GM20431 (cell line): Measurements from ENCODE around the gene SUSD2.
"Not testable (repeated sequence)": the region's sequence is repeated elsewhere in the genome, so short reads cannot be mapped to it uniquely, and the experiment has no call there.

Experiments
- in situ Hi-C: fragments of 300-500 bp; cut with MseI, MboI; formaldehyde crosslinking; loops from one replicate; pipeline ENCODE4 v1.15.0; 2020; ENCODE audit warnings: low sequenced_read_pairs; ENCODE audit not compliant: unreplicated experiment

The SUSD2 gene

GRCh38 chr22:24175160-24175808, 6.0 kb upstream of the SUSD2 start:
- in situ Hi-C loops, result no loop called here

DNA sequence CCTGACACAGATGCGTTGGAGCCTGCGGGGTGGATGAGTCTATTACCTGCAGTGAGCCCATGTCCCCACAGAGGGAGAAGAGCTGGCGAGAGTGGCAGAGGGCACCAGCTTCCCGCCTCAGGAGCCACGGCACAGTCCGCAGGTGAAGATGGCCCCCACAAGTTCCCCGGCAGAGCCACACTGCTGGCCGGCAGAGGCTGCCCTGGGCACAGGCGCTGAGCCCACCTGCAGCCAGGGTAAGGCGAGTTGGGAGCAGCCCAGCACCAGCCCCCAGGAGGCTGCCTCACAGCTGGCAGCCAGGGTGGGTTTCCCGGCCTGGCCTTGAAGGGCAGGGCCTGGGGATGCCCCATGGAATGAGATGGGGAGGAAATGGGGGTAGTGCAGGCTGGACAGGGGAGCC, 5.2 kb upstream of the SUSD2 start:
- in situ Hi-C loops, result no loop called here

DNA sequence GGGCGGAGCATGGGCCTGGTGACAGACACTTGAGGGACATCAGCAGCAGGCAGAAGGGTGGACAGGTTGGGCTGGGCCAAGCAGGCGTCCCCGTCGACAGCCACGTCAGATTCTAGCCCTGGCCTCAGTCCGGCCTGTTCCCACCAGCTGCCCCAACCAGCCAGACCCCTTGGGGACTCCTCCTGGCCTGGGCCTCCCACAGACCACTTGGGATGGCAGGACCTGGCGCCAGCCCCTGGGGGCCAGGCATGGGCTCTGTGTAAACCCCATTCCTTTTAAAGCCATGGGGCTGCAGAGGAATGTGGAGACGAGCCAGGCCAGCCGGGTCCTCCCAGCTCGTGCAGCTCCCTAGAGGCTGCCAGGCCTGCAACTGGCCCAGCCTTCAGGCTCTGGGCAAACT, 4.7 kb upstream of the SUSD2 start:
- in situ Hi-C loops, result no loop called here

DNA sequence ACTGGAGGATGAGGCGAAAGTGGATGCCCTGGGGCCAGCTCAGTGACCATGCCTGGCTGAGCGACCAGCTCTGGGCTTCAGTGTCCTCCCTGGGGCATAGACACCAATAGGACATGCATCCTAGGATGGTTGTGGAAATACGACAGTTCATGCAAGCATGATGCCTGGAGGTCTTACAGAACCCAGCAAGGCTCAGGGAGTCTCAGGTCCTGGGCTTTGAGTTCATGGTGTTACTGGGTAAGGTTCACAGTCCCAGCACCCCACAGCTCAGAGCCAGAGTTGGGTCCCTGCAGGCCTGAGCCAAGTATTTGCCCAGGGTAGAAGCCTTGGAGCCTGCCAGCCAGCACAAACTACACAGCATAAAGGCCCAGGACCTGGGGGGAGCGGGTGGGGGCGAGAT, 4.2 kb upstream of the SUSD2 start:
- in situ Hi-C loops, result no loop called here

DNA sequence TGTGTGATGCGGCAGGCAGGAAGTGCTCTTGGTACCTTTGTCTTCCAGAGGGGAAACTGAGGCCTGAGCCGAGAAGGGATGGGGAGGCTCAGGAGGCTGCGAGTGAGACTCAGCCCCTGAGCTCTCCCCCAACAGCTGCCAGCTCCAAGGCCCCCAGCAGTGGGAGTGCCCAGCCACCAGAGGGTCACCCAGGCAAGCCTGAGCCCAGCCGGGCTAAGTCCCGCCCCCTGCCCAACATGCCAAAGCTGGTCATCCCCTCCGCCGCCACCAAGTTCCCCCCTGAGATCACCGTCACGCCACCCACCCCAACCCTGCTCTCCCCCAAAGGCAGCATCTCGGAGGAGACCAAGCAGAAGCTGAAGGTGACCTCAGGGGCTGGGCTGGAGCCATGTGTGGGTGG, 3.8 kb upstream of the SUSD2 start:
- in situ Hi-C loops, result no loop called here

DNA sequence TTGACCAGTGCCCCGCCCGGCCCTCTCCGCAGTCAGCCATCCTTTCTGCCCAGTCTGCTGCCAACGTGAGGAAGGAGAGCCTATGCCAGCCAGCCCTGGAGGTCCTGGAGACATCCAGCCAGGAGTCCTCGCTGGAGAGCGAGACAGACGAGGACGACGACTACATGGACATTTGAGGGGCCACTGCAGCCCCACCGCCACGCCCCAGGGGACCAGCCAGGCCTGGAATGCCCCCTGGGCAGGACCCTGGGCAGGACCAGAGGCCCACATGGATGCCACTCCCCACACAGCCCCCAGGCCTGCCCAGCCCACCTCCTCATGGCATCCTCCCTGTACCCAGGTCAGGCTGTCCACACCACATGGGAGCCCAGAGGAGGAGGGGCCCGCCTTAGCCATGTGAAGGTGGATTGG, 3.3 kb upstream of the SUSD2 start:
- in situ Hi-C loops, result no loop called here

GRCh38 chr22:24178502-24179440, 2.5 kb upstream of the SUSD2 start:
- in situ Hi-C loops, result no loop called here

DNA sequence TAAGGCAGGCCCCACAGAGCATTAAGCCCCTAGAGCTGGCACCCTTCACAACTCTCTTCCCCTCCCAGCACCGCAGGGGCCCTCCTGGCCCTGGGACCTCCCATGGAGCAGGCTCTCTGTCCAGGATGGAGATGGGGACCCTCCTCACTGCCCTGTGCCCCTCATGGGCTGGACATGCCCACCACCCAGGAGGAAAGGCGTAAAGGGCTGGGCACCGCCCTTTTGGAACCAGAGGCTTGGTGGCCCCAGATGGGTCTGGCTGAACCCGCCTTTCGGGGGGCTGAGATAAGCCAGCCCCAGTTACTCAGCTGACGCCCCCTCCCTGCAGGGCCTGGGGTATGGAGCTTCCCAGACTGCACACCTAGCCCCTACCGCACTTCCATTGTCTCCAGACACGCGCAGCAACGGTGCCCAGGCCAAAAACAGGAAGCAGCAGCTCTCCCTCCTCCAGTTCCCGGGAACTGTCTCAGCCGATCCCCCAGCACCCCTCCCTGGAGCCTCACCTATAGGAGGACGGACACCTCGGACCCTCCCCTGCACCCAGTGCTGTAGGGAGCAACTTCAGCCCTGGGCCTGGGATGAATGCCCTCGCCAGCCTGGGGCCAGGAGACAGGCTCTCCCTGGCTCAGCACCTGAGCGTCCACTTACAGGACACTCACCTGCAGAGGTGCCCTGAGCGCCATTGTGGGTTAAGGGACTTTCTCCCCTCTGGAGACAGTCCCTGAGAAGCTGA, 1.6 kb upstream of the SUSD2 start:
- in situ Hi-C loops, result no loop called here

DNA sequence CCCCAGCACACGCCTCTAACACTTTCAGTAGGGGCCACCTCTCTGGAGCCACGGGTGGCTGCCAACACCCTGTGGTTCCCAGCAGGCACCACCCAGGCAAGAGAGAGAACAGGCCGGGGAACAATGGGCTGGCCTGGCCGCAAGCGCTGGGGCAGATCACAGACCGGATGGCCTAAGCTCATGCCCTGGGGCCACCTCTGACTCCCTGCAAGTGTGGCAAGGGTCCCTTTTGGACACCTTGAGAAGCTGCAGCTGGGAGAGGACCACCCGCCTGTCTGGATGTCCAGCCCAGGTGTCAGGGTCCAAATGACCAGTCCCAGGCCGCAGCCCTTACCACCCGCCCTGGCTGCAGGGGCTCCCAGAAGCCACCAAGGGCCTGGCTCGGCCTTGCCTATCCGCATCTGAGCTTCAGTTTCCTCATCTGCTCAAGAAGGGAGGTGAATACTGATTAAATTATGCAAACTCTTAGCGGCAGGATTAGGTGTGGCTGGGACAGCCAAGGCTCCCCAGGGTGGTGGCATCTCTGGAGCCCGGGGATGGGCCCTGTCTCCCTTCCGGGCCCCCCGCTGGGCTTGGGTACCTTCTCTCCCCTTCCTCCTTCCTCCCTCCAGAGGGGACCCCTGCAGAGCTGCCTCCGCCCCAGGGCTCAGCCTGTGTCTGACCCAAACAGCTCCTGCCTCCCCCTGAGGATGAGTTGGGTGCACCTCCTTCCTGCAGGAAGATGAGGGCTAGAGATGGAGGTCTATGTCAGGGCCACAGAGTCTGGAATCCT, 785 bp upstream of the SUSD2 start:
- in situ Hi-C loops, result no loop called here

- in situ Hi-C loops, result no loop called here
Observed at GRCh38 chr22:24181996-24182899, 961 bp downstream of the SUSD2 start.

GRCh38 chr22:24182900-24183246, 1.6 kb downstream of the SUSD2 start:
- in situ Hi-C loops, result not testable (repeated sequence)

DNA sequence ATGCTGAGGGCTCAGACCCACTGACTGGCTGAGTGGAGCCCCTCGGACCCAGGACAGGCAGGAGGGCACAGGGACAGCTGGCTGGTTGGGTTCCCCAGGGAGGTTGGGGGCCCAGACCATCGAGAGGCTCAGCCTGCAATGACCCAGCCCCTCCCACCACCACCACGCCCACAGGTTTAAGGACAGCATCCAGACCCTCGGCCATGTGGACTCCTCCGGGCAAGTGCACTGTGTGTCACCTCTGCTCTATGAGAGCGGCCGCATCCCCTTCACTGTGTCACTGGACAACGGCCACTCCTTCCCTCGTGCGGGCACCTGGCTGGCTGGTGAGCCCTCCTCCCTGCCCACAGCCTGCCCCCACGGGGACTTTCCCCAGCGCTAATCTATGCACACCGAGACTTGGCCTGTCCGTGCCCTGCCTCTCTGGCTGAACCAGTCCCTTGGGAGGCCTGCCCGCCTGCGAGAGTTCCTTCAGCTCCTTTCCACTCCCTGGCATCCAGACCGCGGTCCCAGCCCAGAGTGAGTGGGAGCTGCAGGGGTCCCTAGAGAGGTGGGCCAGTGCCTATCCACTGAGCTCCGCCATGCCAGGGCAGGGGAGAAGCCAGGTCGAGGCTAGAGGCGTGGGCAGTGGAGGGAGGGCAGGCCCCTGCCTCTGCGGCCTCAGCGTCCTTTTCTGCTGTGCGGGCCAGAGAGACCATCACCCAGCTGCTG, 2.2 kb downstream of the SUSD2 start:
- in situ Hi-C loops, result no loop called here

DNA sequence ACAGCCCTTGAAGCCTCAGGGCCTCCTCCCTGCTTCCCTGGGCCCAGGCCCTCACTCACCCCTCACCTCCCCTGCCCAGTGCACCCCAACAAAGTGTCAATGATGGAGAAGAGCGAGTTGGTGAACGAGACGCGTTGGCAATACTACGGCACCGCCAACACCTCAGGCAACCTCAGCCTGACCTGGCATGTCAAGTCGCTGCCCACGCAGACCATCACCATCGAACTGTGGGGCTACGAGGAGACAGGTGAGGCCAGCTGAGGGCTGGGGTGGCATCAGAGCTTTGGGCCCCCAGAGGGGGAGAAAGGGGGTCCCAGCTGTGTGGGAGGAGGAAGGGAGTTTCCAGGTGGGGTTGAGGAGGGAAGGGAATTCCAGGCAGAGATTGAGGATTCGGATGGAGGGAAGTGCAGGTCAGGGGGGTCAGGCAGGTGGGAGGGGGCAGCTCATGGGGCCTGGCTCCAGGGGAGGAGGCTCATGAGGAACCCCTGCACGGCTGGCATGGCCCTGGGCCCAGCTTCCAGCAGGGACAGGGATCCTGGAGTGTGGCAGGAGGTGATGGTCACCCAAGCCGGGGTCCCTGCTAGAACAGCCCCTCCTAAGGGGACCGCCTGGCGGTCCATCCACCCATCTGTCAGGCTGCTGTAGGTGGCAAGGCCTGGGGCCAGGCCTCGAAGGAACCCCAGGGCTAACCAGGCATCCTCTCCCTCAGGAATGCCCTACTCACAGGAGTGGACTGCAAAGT, 2.9 kb downstream of the SUSD2 start:
- in situ Hi-C loops, result no loop called here

DNA sequence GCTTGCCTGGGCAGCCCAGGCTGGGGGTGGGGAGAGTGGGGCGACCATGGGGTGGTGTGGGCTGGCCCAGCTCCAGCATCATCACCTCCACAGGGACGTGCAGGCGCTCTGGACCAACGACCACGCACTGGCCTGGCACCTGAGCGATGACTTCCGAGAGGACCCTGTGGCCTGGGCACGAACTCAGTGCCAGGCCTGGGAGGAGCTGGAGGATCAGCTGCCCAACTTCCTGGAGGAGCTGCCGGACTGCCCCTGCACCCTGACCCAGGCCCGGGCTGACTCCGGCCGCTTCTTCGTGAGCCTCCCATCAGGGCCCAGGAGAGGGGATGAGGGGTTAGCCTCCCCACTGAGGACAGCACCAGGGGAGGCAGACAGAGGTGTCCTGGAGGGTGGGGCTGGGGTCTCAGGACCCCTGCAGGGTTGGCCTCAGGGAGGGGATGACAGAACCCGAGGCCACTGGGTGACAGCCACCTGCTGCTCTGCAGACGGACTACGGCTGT, 3.8 kb downstream of the SUSD2 start:
- in situ Hi-C loops, result no loop called here

- in situ Hi-C loops, result no loop called here
Observed at GRCh38 chr22:24185501-24186351, 4.4 kb downstream of the SUSD2 start.

DNA sequence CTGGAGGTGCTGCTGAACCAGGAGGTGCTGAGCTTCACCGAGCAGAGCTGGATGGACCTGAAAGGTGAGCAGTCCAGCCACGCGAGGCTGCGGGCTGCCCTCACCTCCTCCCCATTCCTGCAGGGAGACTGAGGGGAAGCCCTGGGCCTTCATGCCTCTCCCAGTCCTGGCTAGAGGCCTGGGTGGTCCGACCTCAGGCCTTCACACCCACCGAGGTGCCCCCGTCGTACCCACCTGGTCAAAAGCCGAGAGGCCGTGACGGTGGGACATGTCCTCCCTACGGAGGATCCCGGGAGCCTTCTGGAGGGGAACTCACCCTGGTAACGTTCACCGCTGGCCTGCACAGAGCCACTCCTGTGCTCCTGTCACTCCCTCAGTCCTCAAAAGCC, 5.1 kb downstream of the SUSD2 start:
- in situ Hi-C loops, result no loop called here
